AG04449 (cell line): ENCODE data around the gene DHCR7.

Experiments
- CTCF ChIA-PET: fragments of 350-600 bp; formaldehyde crosslinking; extraction: SDS; loops from one replicate; lab custom pipeline; 2021; ENCODE audit warnings: antibody characterized with exemption; lab: Yijun Ruan, JAX
- POLR2A ChIA-PET: fragments of 400-600, 350-600 bp; formaldehyde crosslinking; extraction: SDS; loops from one replicate; lab custom pipeline; 2020; ENCODE audit warnings: antibody characterized with exemption, inconsistent platforms; lab: Yijun Ruan, JAX
- DNase-seq: peaks from one replicate; pipeline ENCODE4 v3.0.0-alpha.2; 2010; ENCODE audit warnings: low read depth, low spot score
- H3K4me3 ChIP-seq: 2 replicates; pipeline ENCODE4 v1.5.1; 2011; ENCODE audit warnings: low read depth, mild to moderate bottlenecking, control low read depth, low read length
- CTCF ChIP-seq: IDR thresholded peaks from one replicate; pipeline ENCODE4 v1.5.1; 2011; ENCODE audit warnings: mild to moderate bottlenecking, moderate library complexity, low read length, control low read depth, inconsistent platforms; ENCODE audit not compliant: insufficient read depth; ENCODE audit errors: missing control alignments

Gene DHCR7

GRCh38 chr11:71490731-71491390 lies 42.7 kb upstream of the DHCR7 start:
- no peak for TF ChIP-seq CTCF
- no peak for DNase-seq
- ChIA-PET POLR2A (interaction anchor here (0.6 kb wide), 1 partner anchor 52 kb away, joined by 3 read pairs; no protein-coding TSS in a partner anchor), CTCF (no interaction called here)
- H3K4me3 ChIP-seq, result no peak overlapping the region

DNA sequence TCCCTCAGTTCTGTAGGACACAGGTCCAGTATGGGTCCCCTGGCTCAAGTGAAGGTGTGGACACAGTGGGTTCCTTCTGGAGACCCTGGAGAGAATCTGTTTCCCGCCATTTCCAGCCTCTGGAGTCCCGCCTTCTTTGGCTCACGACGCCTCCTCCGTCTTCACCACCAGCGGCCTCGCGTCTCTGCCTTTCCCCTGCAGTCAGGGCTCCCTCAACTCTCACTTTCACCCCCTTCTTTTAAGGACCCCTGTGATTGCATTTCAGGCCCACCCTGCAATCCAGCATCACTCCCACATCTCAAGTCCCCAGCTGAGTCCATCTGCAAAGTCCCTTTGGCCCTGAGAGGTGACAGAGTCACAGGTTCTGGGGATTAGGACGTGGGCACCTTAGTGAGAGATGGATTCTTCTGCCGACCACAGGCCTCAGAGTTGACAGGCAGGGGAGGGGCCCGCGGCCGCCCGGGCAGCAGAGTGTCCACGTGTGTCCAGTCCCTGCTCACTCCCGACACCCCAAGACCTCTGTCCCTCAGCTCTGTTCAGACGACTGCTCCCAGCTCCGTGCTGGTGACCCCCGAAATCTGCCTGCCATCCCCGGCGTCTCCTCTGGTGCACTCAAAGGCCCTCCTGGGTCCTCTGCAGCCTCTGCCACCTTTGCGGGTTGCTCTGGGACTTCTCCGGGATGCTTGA lies 42.0 kb upstream of the DHCR7 start:
- H3K4me3 ChIP-seq, result no peak overlapping the region
- DNase-seq, result no peak
- POLR2A ChIA-PET, result interaction anchor here (0.6 kb wide), 1 partner anchor 53 kb away, joined by 3 read pairs; no protein-coding TSS in a partner anchor
- no peak for TF ChIP-seq CTCF
- CTCF ChIA-PET, result no interaction called here

- ChIA-PET POLR2A (no interaction called here), CTCF (no interaction called here)
- no peak overlapping the region for H3K4me3 ChIP-seq
- no peak for DNase-seq
- TF ChIP-seq CTCF, result no peak
Measured at GRCh38 chr11:71489311-71490043, 41.3 kb upstream of the DHCR7 start.

- CTCF ChIA-PET, result no interaction called here
- DNase-seq, result no peak
- POLR2A ChIA-PET, result no interaction called here
- TF ChIP-seq CTCF, result no peak
- H3K4me3 ChIP-seq, result no peak overlapping the region
Measured at GRCh38 chr11:71488681-71489270, 40.6 kb upstream of the DHCR7 start.

DNA sequence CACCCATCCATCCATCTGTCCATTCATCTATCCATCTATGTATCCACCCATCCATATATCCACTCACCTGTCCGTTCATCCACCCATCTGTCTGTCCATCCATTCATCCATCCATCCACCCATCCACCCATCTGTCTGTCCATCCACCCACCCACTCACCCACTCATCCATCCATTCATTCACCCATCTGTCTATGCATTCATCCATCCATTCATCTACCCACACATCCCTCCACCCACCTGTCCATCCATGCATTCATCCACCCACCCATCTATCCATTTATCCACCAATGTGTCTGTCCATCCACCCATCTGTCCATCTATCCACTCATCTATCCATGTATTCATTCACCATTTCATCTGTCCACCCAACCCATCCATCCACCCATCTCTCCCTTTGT lies 38.1 kb upstream of the DHCR7 start:
- no peak for DNase-seq
- ChIA-PET POLR2A (no interaction called here), CTCF (no interaction called here)
- no peak for TF ChIP-seq CTCF
- no peak overlapping the region for H3K4me3 ChIP-seq
